ENCODE measurements around the gene CACNA1D.

The CACNA1D gene

GRCh38 chr3:53863145-53863544, 368.7 kb downstream of the CACNA1D start:
- no peak for DNase-seq
